ENCODE results near the gene ZNF778. TPM values are rescaled to one million over a fixed set of nuclear protein-coding genes. Genes with fewer than 3 reads are reported as not detected.

The ZNF778 gene
- total and polyA plus RNA-seq, 2 of the 13 experiments (the other 11 are each of a cell fraction or from before 2014, with no cell fraction given), result 3.8 to 7.2 TPM

GRCh38 chr16:89184933-89185794, 32.3 kb upstream of the ZNF778 start (continued):
- no peak for TF ChIP-seq ZBTB4 (CRISPR knock-in tag; IDR thresholded peaks at IDR 0.05; ENCODE audit: borderline replicate concordance)
- no peak for TF ChIP-seq ARNT2 (CRISPR knock-in tag; IDR thresholded peaks at IDR 0.05; ENCODE audit: low read depth)
- TF ChIP-seq PHF5A (CRISPR knock-in tag; IDR thresholded peaks at IDR 0.05; ENCODE audit: low read depth, unreplicated experiment), result no peak
- no peak for TF ChIP-seq THYN1 (CRISPR knock-in tag; IDR thresholded peaks at IDR 0.05; ENCODE audit: borderline replicate concordance, low read depth)
- no peak for TF ChIP-seq HNRNPH1 (optimal IDR thresholded peaks at IDR 0.05; ENCODE audit: low read depth, low read length)
- no peak for TF ChIP-seq NR0B2 (CRISPR knock-in tag; IDR thresholded peaks at IDR 0.05)
- TF ChIP-seq ZC3H13 (CRISPR knock-in tag; IDR thresholded peaks at IDR 0.05), result no peak; the same call in 1 of the 2 replicates
- no peak for TF ChIP-seq ZNF383 (CRISPR knock-in tag; IDR thresholded peaks at IDR 0.05; ENCODE audit: borderline replicate concordance)
- peak; percentile 24; the same call in 1 of the 2 replicates for TF ChIP-seq TBX3 (IDR thresholded peaks at IDR 0.05; ENCODE audit: borderline replicate concordance)
- TF ChIP-seq POGZ (CRISPR knock-in tag; IDR thresholded peaks at IDR 0.05), result no peak
- 0 out of 2 replicates have a peak, but pooled peaks have one; percentile 17 for TF ChIP-seq ATF2 (CRISPR knock-in tag; IDR thresholded peaks at IDR 0.05)
- TF ChIP-seq ZUFSP (CRISPR knock-in tag; IDR thresholded peaks at IDR 0.05; ENCODE audit: borderline replicate concordance), result no peak
- TF ChIP-seq NPAS2 (CRISPR knock-in tag; IDR thresholded peaks at IDR 0.05; ENCODE audit: borderline replicate concordance), result no peak
- 0 out of 2 replicates have a peak, but pooled peaks have one; percentile 25 for TF ChIP-seq MYC (CRISPR knock-in tag; IDR thresholded peaks at IDR 0.05; ENCODE audit: borderline replicate concordance)
- peak; percentile 62; the same call in 1 of the 2 replicates for TF ChIP-seq ZNF224 (CRISPR knock-in tag; IDR thresholded peaks at IDR 0.05)
- TF ChIP-seq ZFP91 (CRISPR knock-in tag; IDR thresholded peaks at IDR 0.05; ENCODE audit: borderline replicate concordance), result no peak; the same call in 1 of the 2 replicates
- TF ChIP-seq MTA1 (CRISPR knock-in tag; IDR thresholded peaks at IDR 0.05; ENCODE audit: borderline replicate concordance), result peak; percentile 8; the same call in 1 of the 2 replicates

All from HepG2 (cell line).